DND-41 (cell line): ENCODE data around the gene PC.

Experiments
- ATAC-seq: fragments of 200-7000 bp; cut with Tn5 transposase; 3 replicates; pipeline ENCODE4 v1.9.1; 2021; ENCODE audit warnings: low read depth; ENCODE audit not compliant: insufficient read depth
- DNase-seq: peaks from one replicate; pipeline ENCODE4 v3.0.0-alpha.2; 2020
- H2AFZ ChIP-seq: 2 replicates; pipeline ENCODE4 v1.6.0; 2012; ENCODE audit warnings: low read depth, low read length
- H3K27ac ChIP-seq: 2 replicates; pipeline ENCODE4 v1.5.1; 2012; ENCODE audit warnings: low read length, inconsistent platforms
- H3K27me3 ChIP-seq: fragments of 200-600 bp; sonication (generic); 2 replicates; pipeline ENCODE4 v1.6.0; 2012; ENCODE audit warnings: low read length, mild to moderate bottlenecking, inconsistent platforms; ENCODE audit not compliant: insufficient read depth, poor library complexity
- H3K36me3 ChIP-seq: 2 replicates; pipeline ENCODE4 v1.5.1; 2012; ENCODE audit warnings: low read length, inconsistent platforms; ENCODE audit not compliant: insufficient read depth
- H3K4me1 ChIP-seq: 2 replicates; pipeline ENCODE4 v1.5.1; 2012; ENCODE audit warnings: mild to moderate bottlenecking, low read length; ENCODE audit not compliant: insufficient read depth
- H3K4me2 ChIP-seq: 2 replicates; pipeline ENCODE4 v1.6.0; 2012; ENCODE audit warnings: mild to moderate bottlenecking, moderate library complexity, low read length, inconsistent platforms; ENCODE audit not compliant: insufficient read depth
- H3K4me3 ChIP-seq, 2 experiments: fragments of 200-600 bp in 1 of 2; shearing (Covaris generic) in 1 of 2; 2 replicates each; pipeline ENCODE4 v1.5.1; 2012 to 2016; ENCODE audit warnings: inconsistent platforms in 2 of 2, low read length in 2 of 2, mild to moderate bottlenecking in 2 of 2, low read depth in 1 of 2, moderate library complexity in 1 of 2
- H3K79me2 ChIP-seq: 2 replicates; pipeline ENCODE4 v1.6.0; 2012; ENCODE audit warnings: low read length, inconsistent platforms; ENCODE audit not compliant: insufficient read depth
- H3K9ac ChIP-seq: 2 replicates; pipeline ENCODE4 v1.6.0; 2012; ENCODE audit warnings: low read depth, mild to moderate bottlenecking, inconsistent platforms, low read length, moderate library complexity
- H3K9me3 ChIP-seq: 2 replicates; pipeline ENCODE4 v1.5.1; 2012; ENCODE audit warnings: low read length, moderate library complexity, mild to moderate bottlenecking, inconsistent platforms; ENCODE audit not compliant: insufficient read depth, severe bottlenecking
- H4K20me1 ChIP-seq: 2 replicates; pipeline ENCODE4 v1.6.0; 2012; ENCODE audit warnings: low read length; ENCODE audit not compliant: insufficient read depth
- CTCF ChIP-seq: IDR thresholded peaks from 2 replicates; pipeline ENCODE4 v1.5.1; 2012; ENCODE audit warnings: borderline replicate concordance, low read length, moderate library complexity, mild to moderate bottlenecking; ENCODE audit not compliant: poor library complexity, severe bottlenecking; ENCODE audit errors: extremely low read depth
- EZH2 ChIP-seq: IDR thresholded peaks from 3 replicates; pipeline ENCODE4 v1.6.1; 2012; ENCODE audit warnings: borderline replicate concordance, low read depth, mild to moderate bottlenecking, moderate library complexity, low read length, inconsistent platforms; ENCODE audit not compliant: severe bottlenecking

PC gene

GRCh38 chr11:66851698-66852465, 106.3 kb downstream of the PC start:
- H3K9me3 ChIP-seq, result no peaks in the 10 kb centered on the region
- TF ChIP-seq EZH2, result no peak
- TF ChIP-seq CTCF, result no peak
- no peak overlapping the region for H3K4me2 ChIP-seq
- peaks cover 32% of the 10 kb centered on the region for H3K36me3 ChIP-seq
- H3K79me2 ChIP-seq, result peaks cover 6% of the 10 kb centered on the region
- H4K20me1 ChIP-seq, result no peaks in the 10 kb centered on the region
- H3K4me1 ChIP-seq, result peaks cover 14% of the 10 kb centered on the region
- H2AFZ ChIP-seq, result no peak overlapping the region
- H3K27ac ChIP-seq, result no peak overlapping the region
- H3K27me3 ChIP-seq, result no peaks in the 10 kb centered on the region
- DNase-seq (no peak), ATAC-seq (no peak)
- no peak overlapping the region for H3K4me3 ChIP-seq
- H3K9ac ChIP-seq, result no peak overlapping the region

GRCh38 chr11:66851239-66851596, 107.0 kb downstream of the PC start:
- Histone ChIP-seq H4K20me1 (no peaks in the 10 kb centered on the region), H3K4me2 (no peak overlapping the region)
- DNase-seq, result no peak

GRCh38 chr11:66850588-66851238, 107.5 kb downstream of the PC start:
- Histone ChIP-seq H3K36me3 (peaks cover 44% of the 10 kb centered on the region), H3K4me2 (no peak overlapping the region), H3K79me2 (no peaks in the 10 kb centered on the region), H3K4me3 (no peak overlapping the region), H3K9me3 (no peaks in the 10 kb centered on the region), H4K20me1 (no peaks in the 10 kb centered on the region), H2AFZ (no peak overlapping the region), H3K4me1 (peaks cover 10% of the 10 kb centered on the region), H3K27me3 (no peaks in the 10 kb centered on the region), H3K27ac (no peak overlapping the region), H3K9ac (no peak overlapping the region)
- ATAC-seq (no peak), DNase-seq (no peak)
- no peak for TF ChIP-seq EZH2
- no peak for TF ChIP-seq CTCF

More at GRCh38 chr11:66851239-66851596, 107.0 kb downstream of the PC start:
- H2AFZ ChIP-seq, result no peak overlapping the region
- H3K79me2 ChIP-seq, result no peaks in the 10 kb centered on the region
- no peak overlapping the region for H3K27ac ChIP-seq
- H3K9me3 ChIP-seq, result no peaks in the 10 kb centered on the region
- TF ChIP-seq EZH2 (no peak), CTCF (no peak)
- no peak for ATAC-seq
- peaks cover 14% of the 10 kb centered on the region for H3K4me1 ChIP-seq
- no peak overlapping the region for H3K4me3 ChIP-seq
- no peak overlapping the region for H3K9ac ChIP-seq
- peaks cover 38% of the 10 kb centered on the region for H3K36me3 ChIP-seq
- no peaks in the 10 kb centered on the region for H3K27me3 ChIP-seq
